Measurements from ENCODE around the gene PPIL6. TPM values are rescaled to one million over a fixed set of nuclear protein-coding genes. Genes with fewer than 3 reads are reported as not detected.

PPIL6 gene
- total RNA-seq, 1 experiment from 2014 or later, result 0.61 TPM

GRCh38 chr6:109482905-109483734 lies 42.7 kb upstream of the PPIL6 start, which contains the start of gene ZBTB24 (continued):
- TF ChIP-seq AR (CRISPR knock-in tag; IDR thresholded peaks at IDR 0.05) (no peak), ZNF425 (CRISPR knock-in tag; conservative IDR thresholded peaks at IDR 0.05) (no peak), E2F1 (CRISPR knock-in tag; IDR thresholded peaks at IDR 0.05) (no peak), NR1H2 (CRISPR knock-in tag; IDR thresholded peaks at IDR 0.05) (no peak), TEAD4 (CRISPR knock-in tag; IDR thresholded peaks at IDR 0.05) (no peak), HMGXB4 (CRISPR knock-in tag; IDR thresholded peaks at IDR 0.05) (0 out of 2 replicates have a peak, but pooled peaks have one; percentile 27), MXD4 (CRISPR knock-in tag; IDR thresholded peaks at IDR 0.05; ENCODE audit: borderline replicate concordance) (no peak), TP53 (CRISPR knock-in tag; IDR thresholded peaks at IDR 0.05) (no peak), RELA (CRISPR knock-in tag; IDR thresholded peaks at IDR 0.05; ENCODE audit: borderline replicate concordance) (no peak), FOXP4 (CRISPR knock-in tag; IDR thresholded peaks at IDR 0.05) (0 out of 2 replicates have a peak, but pooled peaks have one; percentile 56), JUN (CRISPR knock-in tag; IDR thresholded peaks at IDR 0.05) (no peak), CREM (CRISPR knock-in tag; IDR thresholded peaks at IDR 0.05) (peak; percentile 16; the same call in 1 of the 2 replicates), MAX (CRISPR knock-in tag; IDR thresholded peaks at IDR 0.05) (peak; percentile 50; the same call in 1 of the 2 replicates), ZNF263 (CRISPR knock-in tag; IDR thresholded peaks at IDR 0.05; ENCODE audit: low read depth) (0 out of 2 replicates have a peak, but pooled peaks have one; percentile 30)
